Activated B cell treated with CpG ODN at 0.5 μM for 24 hours (primary cell): Measurements from ENCODE around the gene C1QTNF1. TPM values are rescaled to one million over a fixed set of nuclear protein-coding genes. Genes with fewer than 3 reads are reported as not detected.

Source experiments
- ATAC-seq: fragments of 200-7000 bp; cut with Tn5 transposase; one replicate; pipeline ENCODE4 v1.10.0; 2021; ENCODE audit warnings: low read depth, mild to moderate bottlenecking, moderate library complexity
- CTCF ChIA-PET: fragments of 350-600 bp; sonication (Branson Sonifier 250); formaldehyde crosslinking; loops from one replicate; lab custom pipeline; 2021; ENCODE audit warnings: antibody characterized with exemption; lab: Charles Lee
- POLR2A ChIA-PET: fragments of 350-600 bp; sonication (Branson Sonifier 250); formaldehyde crosslinking; loops from one replicate; lab custom pipeline; 2021; ENCODE audit warnings: antibody characterized with exemption; lab: Charles Lee
- DNase-seq: peaks from one replicate; pipeline ENCODE4 v3.0.0; 2022
- H3K27ac Mint-ChIP-seq: one replicate; pipeline ENCODE4 v1.8.0; 2020; ENCODE audit warnings: mixed read lengths
- H3K27me3 Mint-ChIP-seq: one replicate; pipeline ENCODE4 v1.8.0; 2021; ENCODE audit warnings: mixed read lengths
- H3K36me3 Mint-ChIP-seq: one replicate; pipeline ENCODE4 v1.8.0; 2021; ENCODE audit warnings: low read depth, mixed read lengths
- H3K4me1 Mint-ChIP-seq: one replicate; pipeline ENCODE4 v1.8.0; 2021; ENCODE audit warnings: mixed read lengths
- H3K4me3 Mint-ChIP-seq: one replicate; pipeline ENCODE4 v1.8.0; 2020; ENCODE audit warnings: mild to moderate bottlenecking, mixed read lengths
- H3K9me3 Mint-ChIP-seq: one replicate; pipeline ENCODE4 v1.8.0; 2020; ENCODE audit warnings: mixed read lengths
- intact Hi-C: fragments of 100-400 bp; cut with micrococcal nuclease; formaldehyde crosslinking; loops from one replicate; pipeline ENCODE4 v1.15.1; 2024
- total RNA-seq: library from RNA; stranded (reverse); gene quantifications from 2 replicates; pipeline ENCODE4 v1.2.3, GENCODE V29; 2022
- TF ChIP-seq, protein P1 (sequence below): fragments of 200-600 bp; IDR thresholded peaks from one replicate; pipeline ENCODE4 v1.8.0; 2022; ENCODE audit warnings: antibody characterized with exemption, mild to moderate bottlenecking

C1QTNF1 gene
- total RNA-seq, 1 donor from 2014 or later: not detected

DNA sequence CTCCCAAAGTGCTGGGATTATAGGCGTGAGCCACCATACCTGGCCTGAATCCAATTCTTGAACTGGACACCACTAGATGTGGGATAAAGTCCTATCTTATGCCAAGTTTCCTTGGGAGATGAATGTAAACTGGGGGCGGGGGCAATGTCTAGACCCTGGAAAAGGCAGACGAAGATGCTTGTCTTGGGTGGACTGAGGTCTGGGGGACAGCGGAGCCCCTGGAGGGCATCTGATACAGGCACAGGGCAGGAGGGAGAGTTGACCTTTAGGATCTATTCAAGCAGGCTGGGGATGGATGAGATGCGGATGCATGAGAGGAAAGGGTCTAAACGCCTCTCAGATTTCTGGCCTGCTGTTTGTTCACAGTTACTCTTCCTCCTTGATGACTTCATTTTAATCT lies 11.7 kb downstream of the C1QTNF1 start:
- H3K27ac Mint-ChIP-seq: no peak overlapping the region
- ChIA-PET CTCF (interaction anchor here (1.5 kb wide), 1 partner anchor 10 kb away, joined by 6 read pairs; no protein-coding TSS in a partner anchor), POLR2A (no interaction called here)
- H3K9me3 Mint-ChIP-seq: no peaks in the 10 kb centered on the region
- H3K36me3 Mint-ChIP-seq: no peaks in the 10 kb centered on the region
- H3K4me1 Mint-ChIP-seq: no peaks in the 10 kb centered on the region
- intact Hi-C loops: no loop called here
- no peak overlapping the region for H3K4me3 Mint-ChIP-seq
- DNase-seq (no peak), ATAC-seq (no peak)
- TF ChIP-seq, protein P1, sequence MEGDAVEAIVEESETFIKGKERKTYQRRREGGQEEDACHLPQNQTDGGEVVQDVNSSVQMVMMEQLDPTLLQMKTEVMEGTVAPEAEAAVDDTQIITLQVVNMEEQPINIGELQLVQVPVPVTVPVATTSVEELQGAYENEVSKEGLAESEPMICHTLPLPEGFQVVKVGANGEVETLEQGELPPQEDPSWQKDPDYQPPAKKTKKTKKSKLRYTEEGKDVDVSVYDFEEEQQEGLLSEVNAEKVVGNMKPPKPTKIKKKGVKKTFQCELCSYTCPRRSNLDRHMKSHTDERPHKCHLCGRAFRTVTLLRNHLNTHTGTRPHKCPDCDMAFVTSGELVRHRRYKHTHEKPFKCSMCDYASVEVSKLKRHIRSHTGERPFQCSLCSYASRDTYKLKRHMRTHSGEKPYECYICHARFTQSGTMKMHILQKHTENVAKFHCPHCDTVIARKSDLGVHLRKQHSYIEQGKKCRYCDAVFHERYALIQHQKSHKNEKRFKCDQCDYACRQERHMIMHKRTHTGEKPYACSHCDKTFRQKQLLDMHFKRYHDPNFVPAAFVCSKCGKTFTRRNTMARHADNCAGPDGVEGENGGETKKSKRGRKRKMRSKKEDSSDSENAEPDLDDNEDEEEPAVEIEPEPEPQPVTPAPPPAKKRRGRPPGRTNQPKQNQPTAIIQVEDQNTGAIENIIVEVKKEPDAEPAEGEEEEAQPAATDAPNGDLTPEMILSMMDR: no peak
- H3K27me3 Mint-ChIP-seq: peaks cover 17% of the 10 kb centered on the region

DNA sequence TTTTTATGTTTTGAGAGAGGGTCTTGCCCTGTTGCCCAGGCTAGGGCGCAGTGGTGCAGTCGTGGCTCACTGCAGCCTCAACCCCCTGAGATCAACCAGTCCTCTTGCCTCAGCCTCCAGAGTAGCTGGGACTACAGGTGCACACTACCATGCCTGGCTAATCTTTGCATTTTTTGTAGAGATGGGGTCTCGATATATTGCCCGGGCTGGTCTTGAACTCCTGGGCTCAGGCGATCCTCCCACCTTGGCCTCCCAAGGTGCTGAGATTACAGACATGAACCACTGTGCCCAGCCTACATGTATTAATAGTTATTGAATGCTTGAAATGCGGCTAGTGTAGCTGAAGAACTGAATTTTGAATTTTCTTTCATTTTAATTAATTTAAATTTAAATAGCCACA lies 12.2 kb downstream of the C1QTNF1 start:
- H3K27ac Mint-ChIP-seq: no peak overlapping the region
- peaks cover 15% of the 10 kb centered on the region for H3K27me3 Mint-ChIP-seq
- ATAC-seq (no peak), DNase-seq (no peak)
- H3K4me1 Mint-ChIP-seq: no peaks in the 10 kb centered on the region
- H3K36me3 Mint-ChIP-seq: no peaks in the 10 kb centered on the region
- no peaks in the 10 kb centered on the region for H3K9me3 Mint-ChIP-seq
- ChIA-PET CTCF (interaction anchor here (1.5 kb wide), 1 partner anchor 9 kb away, joined by 6 read pairs; no protein-coding TSS in a partner anchor), POLR2A (no interaction called here)
- intact Hi-C loops: no loop called here
- H3K4me3 Mint-ChIP-seq: no peak overlapping the region
- TF ChIP-seq, protein P1: no peak

DNA sequence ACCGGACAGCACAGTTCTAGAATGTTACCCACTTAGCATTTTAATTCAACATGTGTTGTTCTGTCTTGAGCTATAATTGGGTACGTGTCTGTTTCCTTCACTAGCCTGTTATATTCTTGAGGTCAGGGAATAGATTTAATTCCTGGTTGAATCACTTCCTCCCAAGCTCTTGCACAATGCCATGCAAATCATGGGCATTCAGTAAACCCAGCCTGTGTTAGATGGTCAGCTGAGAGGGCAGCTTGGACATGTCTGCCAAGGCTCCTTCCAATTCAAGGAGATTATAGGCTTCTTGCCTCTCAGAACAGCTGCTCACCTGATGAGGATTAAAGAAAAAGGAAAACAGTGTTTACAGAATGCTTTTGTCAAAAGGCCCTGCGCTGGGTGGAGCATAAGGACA lies 12.6 kb downstream of the C1QTNF1 start:
- H3K27ac Mint-ChIP-seq: no peak overlapping the region
- POLR2A ChIA-PET: no interaction called here

DNA sequence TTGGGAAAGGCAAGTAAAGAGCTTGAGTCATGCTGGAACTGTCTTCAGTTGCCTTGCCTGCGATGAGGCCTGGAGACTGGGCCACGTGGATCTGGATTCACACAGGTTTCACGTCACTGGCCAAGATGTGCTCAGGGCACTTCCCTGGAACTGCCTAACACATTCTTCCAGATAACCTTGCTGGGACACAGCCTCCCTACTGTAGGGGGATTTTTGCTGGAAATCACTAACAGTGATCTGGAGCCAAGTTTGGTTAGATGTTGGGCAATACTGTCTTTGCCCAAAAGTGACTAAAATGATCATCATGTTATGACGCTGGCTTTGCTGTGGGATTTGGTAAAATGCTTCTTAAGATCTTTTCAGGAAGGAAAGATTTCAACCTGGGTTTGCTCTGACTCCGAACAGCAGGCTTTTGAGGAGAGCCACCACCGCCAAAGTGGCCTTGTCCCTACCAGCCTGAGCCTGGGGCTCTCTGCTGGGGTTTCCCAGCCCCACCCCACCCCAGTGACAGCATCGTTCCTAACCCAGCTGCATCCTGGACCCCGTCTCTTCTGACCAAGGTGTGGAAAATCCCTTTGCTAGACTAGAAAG lies 14.7 kb downstream of the C1QTNF1 start:
- Mint-ChIP-seq H3K4me3 (no peak overlapping the region), H3K27ac (no peak overlapping the region), H3K9me3 (no peaks in the 10 kb centered on the region), H3K4me1 (no peaks in the 10 kb centered on the region), H3K27me3 (peaks cover 4% of the 10 kb centered on the region), H3K36me3 (no peaks in the 10 kb centered on the region)
- CTCF ChIA-PET: no interaction called here
- intact Hi-C loops: no loop called here
- DNase-seq (no peak), ATAC-seq (no peak)
- TF ChIP-seq, protein P1: no peak
- POLR2A ChIA-PET: no interaction called here

More for the DNA sequence above, 12.6 kb downstream of the C1QTNF1 start:
- Mint-ChIP-seq H3K36me3 (no peaks in the 10 kb centered on the region), H3K9me3 (no peaks in the 10 kb centered on the region), H3K27me3 (peaks cover 11% of the 10 kb centered on the region), H3K4me1 (no peaks in the 10 kb centered on the region), H3K4me3 (no peak overlapping the region)
- TF ChIP-seq, protein P1: no peak
- intact Hi-C loops: no loop called here
- ATAC-seq (no peak), DNase-seq (no peak)
- CTCF ChIA-PET: interaction anchor here (1.5 kb wide), 1 partner anchor 9 kb away, joined by 6 read pairs; no protein-coding TSS in a partner anchor

DNA sequence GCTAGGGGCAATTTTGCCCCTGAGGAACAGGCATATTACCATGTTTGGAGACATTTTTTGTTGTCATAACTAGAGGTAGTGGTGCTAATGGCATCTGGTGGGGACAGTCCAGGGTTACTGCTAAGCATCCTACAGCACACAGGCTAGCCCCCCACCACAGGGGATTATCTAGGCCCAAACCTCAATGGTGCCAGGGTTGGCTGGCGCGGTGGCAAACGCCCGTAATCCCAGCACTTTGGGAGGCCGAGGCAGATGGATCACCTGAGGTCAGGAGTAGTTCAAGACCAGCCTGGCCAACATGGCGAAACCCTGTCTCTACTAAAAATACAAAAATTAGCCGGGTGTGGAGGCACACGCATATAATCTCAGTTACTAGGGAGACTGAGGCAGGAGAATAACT lies 15.2 kb downstream of the C1QTNF1 start:
- Mint-ChIP-seq H3K27me3 (peaks cover 3% of the 10 kb centered on the region), H3K4me1 (no peaks in the 10 kb centered on the region), H3K9me3 (no peaks in the 10 kb centered on the region), H3K4me3 (no peak overlapping the region), H3K27ac (no peak overlapping the region), H3K36me3 (no peaks in the 10 kb centered on the region)
- POLR2A ChIA-PET: no interaction called here
- CTCF ChIA-PET: no interaction called here
- TF ChIP-seq, protein P1: no peak
- intact Hi-C loops: no loop called here
- ATAC-seq (no peak), DNase-seq (no peak)
